Measurements from ENCODE around the gene ADGRF5.
A peak's percentile ranks its signal among the peaks of the same experiment; 100 is the strongest.

Gene ADGRF5

DNA sequence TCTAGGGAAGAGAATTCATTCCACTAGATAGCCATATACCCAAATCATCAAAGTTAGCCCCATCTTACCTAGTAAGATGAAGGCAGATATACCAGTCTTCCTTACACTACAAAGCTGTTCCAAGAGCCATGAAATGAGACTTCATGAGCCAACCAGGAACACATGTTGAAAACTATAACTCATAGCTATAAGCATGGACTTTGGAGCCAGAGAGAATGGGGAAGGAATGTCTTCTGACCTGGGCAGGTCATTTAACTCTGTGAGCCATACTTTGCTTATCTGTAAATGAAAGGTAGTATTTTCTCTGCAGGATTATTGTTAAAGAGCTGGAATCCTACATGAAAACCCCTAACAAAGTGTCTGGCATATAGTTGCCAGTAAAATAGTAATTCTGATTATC is 27.3 kb downstream of the ADGRF5 start:
- H3K4me3 ChIP-seq (ENCODE audit: low read depth, low read length) = no peak overlapping the region
- H3K9me3 ChIP-seq (ENCODE audit: control insufficient read depth, insufficient read depth, low read depth, low read length) = no peaks in the 10 kb centered on the region
- no peaks in the 10 kb centered on the region for H3K36me3 ChIP-seq (ENCODE audit: control insufficient read depth in 2 of 2, insufficient read depth in 1 of 2, low read length in 2 of 2)
- ChIA-PET CTCF (interaction anchor here (0.6 to 0.7 kb wide), 3 partner anchors 15 to 145 kb away, joined by 3 read pairs; no protein-coding TSS in a partner anchor), POLR2A (no interaction called here)
- H3K4me1 ChIP-seq (ENCODE audit: control insufficient read depth, insufficient read depth, low read length) = no peaks in the 10 kb centered on the region
- TF ChIP-seq ZFP69B (tag by site-specific recombination; IDR thresholded peaks at IDR 0.05) = no peak
- TF ChIP-seq, protein P1, sequence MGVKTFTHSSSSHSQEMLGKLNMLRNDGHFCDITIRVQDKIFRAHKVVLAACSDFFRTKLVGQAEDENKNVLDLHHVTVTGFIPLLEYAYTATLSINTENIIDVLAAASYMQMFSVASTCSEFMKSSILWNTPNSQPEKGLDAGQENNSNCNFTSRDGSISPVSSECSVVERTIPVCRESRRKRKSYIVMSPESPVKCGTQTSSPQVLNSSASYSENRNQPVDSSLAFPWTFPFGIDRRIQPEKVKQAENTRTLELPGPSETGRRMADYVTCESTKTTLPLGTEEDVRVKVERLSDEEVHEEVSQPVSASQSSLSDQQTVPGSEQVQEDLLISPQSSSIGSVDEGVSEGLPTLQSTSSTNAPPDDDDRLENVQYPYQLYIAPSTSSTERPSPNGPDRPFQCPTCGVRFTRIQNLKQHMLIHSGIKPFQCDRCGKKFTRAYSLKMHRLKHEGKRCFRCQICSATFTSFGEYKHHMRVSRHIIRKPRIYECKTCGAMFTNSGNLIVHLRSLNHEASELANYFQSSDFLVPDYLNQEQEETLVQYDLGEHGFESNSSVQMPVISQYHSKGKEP (tag by site-specific recombination; IDR thresholded peaks at IDR 0.05) = no peak
- no peak for TF ChIP-seq ZNF266 (tag by site-specific recombination; IDR thresholded peaks at IDR 0.05; ENCODE audit: low read depth)
- TF ChIP-seq, protein P2, sequence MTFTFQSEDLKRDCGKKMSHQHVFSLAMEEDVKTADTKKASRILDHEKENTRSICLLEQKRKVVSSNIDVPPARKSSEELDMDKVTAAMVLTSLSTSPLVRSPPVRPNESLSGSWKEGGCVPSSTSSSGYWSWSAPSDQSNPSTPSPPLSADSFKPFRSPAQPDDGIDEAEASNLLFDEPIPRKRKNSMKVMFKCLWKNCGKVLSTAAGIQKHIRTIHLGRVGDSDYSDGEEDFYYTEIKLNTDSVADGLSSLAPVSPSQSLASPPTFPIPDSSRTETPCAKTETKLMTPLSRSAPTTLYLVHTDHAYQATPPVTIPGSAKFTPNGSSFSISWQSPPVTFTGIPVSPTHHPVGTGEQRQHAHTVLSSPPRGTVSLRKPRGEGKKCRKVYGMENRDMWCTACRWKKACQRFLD (tag by site-specific recombination; IDR thresholded peaks at IDR 0.05) = no peak
- no peak for TF ChIP-seq WT1 (tag by site-specific recombination; IDR thresholded peaks at IDR 0.05)
- no peak for TF ChIP-seq ZFP41 (tag by site-specific recombination; IDR thresholded peaks at IDR 0.05; ENCODE audit: borderline replicate concordance)
- no peak for TF ChIP-seq ZNF549 (tag by site-specific recombination; IDR thresholded peaks at IDR 0.05)
- no peak overlapping the region for H3K27ac ChIP-seq (ENCODE audit: extremely low read depth, low read depth, low read length)

DNA sequence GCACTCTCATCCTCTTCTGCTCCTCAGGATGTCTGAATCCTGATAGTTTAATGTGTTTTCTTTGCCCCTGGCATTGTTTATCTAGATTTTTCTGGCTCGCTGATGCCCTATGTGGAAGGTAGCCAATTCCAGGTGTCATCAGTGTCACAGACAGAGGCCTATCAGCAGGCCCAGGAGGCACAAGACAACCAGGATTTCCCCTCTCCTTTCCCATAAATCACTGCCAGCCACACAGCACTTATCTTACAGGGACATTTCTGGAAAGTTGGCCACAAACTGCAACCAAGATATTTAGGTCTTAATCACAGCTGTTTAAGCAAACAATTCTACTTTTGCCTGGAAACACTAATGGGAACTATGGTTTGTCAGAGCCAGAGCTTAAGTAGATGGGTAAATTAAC is 28.1 kb downstream of the ADGRF5 start:
- H3K4me1 ChIP-seq (ENCODE audit: control insufficient read depth, insufficient read depth, low read length) = no peaks in the 10 kb centered on the region

DNA sequence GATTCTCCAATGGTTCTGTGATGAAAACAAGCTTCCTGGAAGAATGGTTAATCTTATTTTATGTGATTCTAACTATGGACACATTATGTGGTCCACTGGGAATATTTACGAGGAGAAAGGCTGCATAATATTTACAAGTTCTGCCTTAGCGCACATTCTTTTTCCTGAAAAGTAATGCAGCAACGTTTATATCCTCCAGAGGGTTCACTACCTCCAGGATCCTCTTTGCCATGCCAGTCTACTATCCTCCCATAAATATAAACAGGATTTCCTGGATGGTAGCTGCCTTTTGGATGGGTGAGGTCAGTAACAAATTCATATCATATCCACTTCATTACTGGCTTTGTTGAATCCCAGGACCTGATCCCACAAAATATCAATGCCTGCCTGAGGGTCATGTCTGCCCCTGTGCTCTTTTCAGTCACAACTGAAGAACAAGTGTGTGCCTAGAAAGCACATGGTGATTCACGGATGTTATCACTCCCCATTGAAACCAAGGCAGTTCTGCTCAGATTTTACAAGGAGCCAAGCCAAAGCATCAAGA is 30.4 kb downstream of the ADGRF5 start:
- H3K36me3 ChIP-seq (ENCODE audit: control insufficient read depth in 2 of 2, insufficient read depth in 1 of 2, low read length in 2 of 2) = no peaks in the 10 kb centered on the region
- TF ChIP-seq, protein P3, sequence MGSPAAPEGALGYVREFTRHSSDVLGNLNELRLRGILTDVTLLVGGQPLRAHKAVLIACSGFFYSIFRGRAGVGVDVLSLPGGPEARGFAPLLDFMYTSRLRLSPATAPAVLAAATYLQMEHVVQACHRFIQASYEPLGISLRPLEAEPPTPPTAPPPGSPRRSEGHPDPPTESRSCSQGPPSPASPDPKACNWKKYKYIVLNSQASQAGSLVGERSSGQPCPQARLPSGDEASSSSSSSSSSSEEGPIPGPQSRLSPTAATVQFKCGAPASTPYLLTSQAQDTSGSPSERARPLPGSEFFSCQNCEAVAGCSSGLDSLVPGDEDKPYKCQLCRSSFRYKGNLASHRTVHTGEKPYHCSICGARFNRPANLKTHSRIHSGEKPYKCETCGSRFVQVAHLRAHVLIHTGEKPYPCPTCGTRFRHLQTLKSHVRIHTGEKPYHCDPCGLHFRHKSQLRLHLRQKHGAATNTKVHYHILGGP (tag by site-specific recombination; IDR thresholded peaks at IDR 0.05) = peak; percentile 80
- TF ChIP-seq ZNF776 (tag by site-specific recombination; IDR thresholded peaks at IDR 0.05; ENCODE audit: borderline replicate concordance) = no peak
- TF ChIP-seq ZNF37A (tag by site-specific recombination; IDR thresholded peaks at IDR 0.05) = no peak
- ChIA-PET CTCF (no interaction called here), POLR2A (no interaction called here)
- H3K9me3 ChIP-seq (ENCODE audit: control insufficient read depth, insufficient read depth, low read depth, low read length) = no peaks in the 10 kb centered on the region
- H3K27ac ChIP-seq (ENCODE audit: extremely low read depth, low read depth, low read length) = no peak overlapping the region
- no peaks in the 10 kb centered on the region for H3K4me1 ChIP-seq (ENCODE audit: control insufficient read depth, insufficient read depth, low read length)
- H3K4me3 ChIP-seq (ENCODE audit: low read depth, low read length) = no peak overlapping the region

More for the DNA sequence above, 28.1 kb downstream of the ADGRF5 start:
- TF ChIP-seq, protein P4, sequence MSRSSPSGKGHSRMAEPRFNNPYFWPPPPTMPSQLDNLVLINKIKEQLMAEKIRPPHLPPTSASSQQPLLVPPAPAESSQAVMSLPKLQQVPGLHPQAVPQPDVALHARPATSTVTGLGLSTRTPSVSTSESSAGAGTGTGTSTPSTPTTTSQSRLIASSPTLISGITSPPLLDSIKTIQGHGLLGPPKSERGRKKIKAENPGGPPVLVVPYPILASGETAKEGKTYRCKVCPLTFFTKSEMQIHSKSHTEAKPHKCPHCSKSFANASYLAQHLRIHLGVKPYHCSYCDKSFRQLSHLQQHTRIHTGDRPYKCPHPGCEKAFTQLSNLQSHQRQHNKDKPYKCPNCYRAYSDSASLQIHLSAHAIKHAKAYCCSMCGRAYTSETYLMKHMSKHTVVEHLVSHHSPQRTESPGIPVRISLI (tag by site-specific recombination; IDR thresholded peaks at IDR 0.05) = no peak
- 0 out of 2 replicates have a peak, but pooled peaks have one; percentile 20 for TF ChIP-seq ZIC2 (tag by site-specific recombination; IDR thresholded peaks at IDR 0.05)
- peak; percentile 22; the same call in 1 of the 2 replicates for TF ChIP-seq MEIS1 (CRISPR knock-in tag; IDR thresholded peaks at IDR 0.05; ENCODE audit: borderline replicate concordance)
- peak; percentile 61 for TF ChIP-seq GLIS1 (tag by site-specific recombination; IDR thresholded peaks at IDR 0.05)
- Histone ChIP-seq H3K9me3 (ENCODE audit: control insufficient read depth, insufficient read depth, low read depth, low read length) (no peaks in the 10 kb centered on the region), H3K27ac (ENCODE audit: extremely low read depth, low read depth, low read length) (no peak overlapping the region), H3K4me3 (ENCODE audit: low read depth, low read length) (no peak overlapping the region), H3K36me3 (ENCODE audit: control insufficient read depth in 2 of 2, insufficient read depth in 1 of 2, low read length in 2 of 2) (no peaks in the 10 kb centered on the region)
- ChIA-PET POLR2A (no interaction called here), CTCF (interaction anchor here (0.6 to 0.7 kb wide), 3 partner anchors 16 to 146 kb away, joined by 3 read pairs; no protein-coding TSS in a partner anchor)

Data from HEK293 (cell line).